Colonic mucosa (tissue), 4 donors: ENCODE data around the gene DAPK1. TPM values are rescaled to one million over a fixed set of nuclear protein-coding genes. Genes with fewer than 3 reads are reported as not detected.

ENCODE experiments used
- DNase-seq: peaks from one replicate; pipeline ENCODE4 v3.0.0-alpha.2; 2020
- H3K27ac ChIP-seq: fragments of 200-600 bp; one replicate; pipeline ENCODE4 v1.8.0; 2021
- H3K27me3 ChIP-seq: fragments of 200-600 bp; one replicate; pipeline ENCODE4 v1.8.0; 2021
- H3K36me3 ChIP-seq: fragments of 200-600 bp; one replicate; pipeline ENCODE4 v1.8.0; 2021
- H3K4me1 ChIP-seq: fragments of 200-600 bp; one replicate; pipeline ENCODE4 v1.8.0; 2021; ENCODE audit warnings: mild to moderate bottlenecking
- H3K4me3 ChIP-seq: fragments of 200-600 bp; one replicate; pipeline ENCODE4 v1.8.0; 2021
- H3K9ac ChIP-seq, 2 donors: one replicate each; pipeline ENCODE4 v1.7.0; 2013; ENCODE audit warnings: control low read depth in 2 of 2, low read depth in 2 of 2, low read length in 2 of 2
- H3K9me3 ChIP-seq: fragments of 200-600 bp; one replicate; pipeline ENCODE4 v1.8.0; 2021
- intact Hi-C: fragments of 100-400 bp; cut with DNase I; formaldehyde crosslinking; loops from one replicate; pipeline ENCODE4 v1.14.1; 2022
- total RNA-seq, 2 donors: library from RNA; stranded (reverse); fragmentation: NEBNext Ultra II Directional in 1 of 2; extraction: Animal tissue kit (Norgen Biotek cat#: 25700) in 1 of 2; gene quantifications; one replicate each; pipeline ENCODE4 v1.2.1, GENCODE V29; 2021
- TF ChIP-seq, protein P1 (sequence below): fragments of 200-600 bp; IDR thresholded peaks from one replicate; pipeline ENCODE4 v1.8.0; 2022; ENCODE audit warnings: antibody characterized with exemption, mild to moderate bottlenecking
- donor health status: healthy.
- donor health status: DM: no; HTN: no; CAD: no.
- donor health status: DM: no; HTN: no; CAD: no.

Gene DAPK1
- total RNA-seq, 2 donors from 2014 or later, result 7.9 to 17.5 TPM

GRCh38 chr9:87674565-87675299 lies 177.1 kb downstream of the DAPK1 start:
- Histone ChIP-seq H3K27me3 (no peaks in the 10 kb centered on the region), H3K9me3 (no peaks in the 10 kb centered on the region), H3K9ac (no peak overlapping the region), H3K4me3 (no peak overlapping the region), H3K27ac (no peak overlapping the region), H3K4me1 (no peaks in the 10 kb centered on the region), H3K36me3 (no peaks in the 10 kb centered on the region)
- TF ChIP-seq, protein P1, sequence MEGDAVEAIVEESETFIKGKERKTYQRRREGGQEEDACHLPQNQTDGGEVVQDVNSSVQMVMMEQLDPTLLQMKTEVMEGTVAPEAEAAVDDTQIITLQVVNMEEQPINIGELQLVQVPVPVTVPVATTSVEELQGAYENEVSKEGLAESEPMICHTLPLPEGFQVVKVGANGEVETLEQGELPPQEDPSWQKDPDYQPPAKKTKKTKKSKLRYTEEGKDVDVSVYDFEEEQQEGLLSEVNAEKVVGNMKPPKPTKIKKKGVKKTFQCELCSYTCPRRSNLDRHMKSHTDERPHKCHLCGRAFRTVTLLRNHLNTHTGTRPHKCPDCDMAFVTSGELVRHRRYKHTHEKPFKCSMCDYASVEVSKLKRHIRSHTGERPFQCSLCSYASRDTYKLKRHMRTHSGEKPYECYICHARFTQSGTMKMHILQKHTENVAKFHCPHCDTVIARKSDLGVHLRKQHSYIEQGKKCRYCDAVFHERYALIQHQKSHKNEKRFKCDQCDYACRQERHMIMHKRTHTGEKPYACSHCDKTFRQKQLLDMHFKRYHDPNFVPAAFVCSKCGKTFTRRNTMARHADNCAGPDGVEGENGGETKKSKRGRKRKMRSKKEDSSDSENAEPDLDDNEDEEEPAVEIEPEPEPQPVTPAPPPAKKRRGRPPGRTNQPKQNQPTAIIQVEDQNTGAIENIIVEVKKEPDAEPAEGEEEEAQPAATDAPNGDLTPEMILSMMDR, result no peak
- DNase-seq, result no peak
- intact Hi-C loops, result loop anchor here (5.0 kb wide), 2 partner anchors 138 to 1328 kb away; no protein-coding TSS in a partner anchor

DNA sequence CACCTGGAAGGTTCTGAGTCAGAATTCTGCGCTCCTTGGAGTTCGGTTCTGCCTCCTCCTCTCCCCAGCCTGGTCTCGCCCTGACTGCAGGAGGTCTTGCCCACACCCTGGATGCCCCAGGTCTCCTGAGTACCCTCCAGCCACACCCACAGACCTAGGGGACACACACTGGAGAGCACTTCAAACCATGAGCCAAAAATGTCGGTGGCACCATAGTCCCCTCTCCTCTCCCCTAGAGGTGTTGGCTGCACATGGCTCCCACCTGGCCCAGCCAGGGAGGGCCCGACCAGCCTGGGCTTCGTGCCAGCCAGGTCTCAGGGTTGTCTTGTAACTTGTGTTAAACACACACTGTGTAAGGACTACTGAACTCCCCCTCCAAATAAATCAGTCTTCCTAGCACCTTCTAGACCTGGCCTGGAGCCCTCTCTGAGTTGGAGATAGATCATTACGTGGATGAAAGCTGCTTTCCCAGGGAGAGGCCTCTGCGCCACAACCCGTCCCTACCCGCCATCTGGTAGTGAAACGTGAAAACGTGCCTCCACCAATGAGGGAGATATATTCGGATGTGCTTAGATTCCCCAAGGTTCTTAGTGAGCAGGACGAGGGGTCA lies 178.3 kb downstream of the DAPK1 start:
- Histone ChIP-seq H3K4me1 (no peaks in the 10 kb centered on the region), H3K36me3 (no peaks in the 10 kb centered on the region), H3K27ac (no peak overlapping the region), H3K27me3 (no peaks in the 10 kb centered on the region), H3K9me3 (no peaks in the 10 kb centered on the region), H3K4me3 (no peak overlapping the region), H3K9ac (no peak overlapping the region)
- TF ChIP-seq, protein P1, result no peak
- no peak for DNase-seq
- intact Hi-C loops, result loop anchor here (5.0 kb wide), 2 partner anchors 136 to 1326 kb away; no protein-coding TSS in a partner anchor

DNA sequence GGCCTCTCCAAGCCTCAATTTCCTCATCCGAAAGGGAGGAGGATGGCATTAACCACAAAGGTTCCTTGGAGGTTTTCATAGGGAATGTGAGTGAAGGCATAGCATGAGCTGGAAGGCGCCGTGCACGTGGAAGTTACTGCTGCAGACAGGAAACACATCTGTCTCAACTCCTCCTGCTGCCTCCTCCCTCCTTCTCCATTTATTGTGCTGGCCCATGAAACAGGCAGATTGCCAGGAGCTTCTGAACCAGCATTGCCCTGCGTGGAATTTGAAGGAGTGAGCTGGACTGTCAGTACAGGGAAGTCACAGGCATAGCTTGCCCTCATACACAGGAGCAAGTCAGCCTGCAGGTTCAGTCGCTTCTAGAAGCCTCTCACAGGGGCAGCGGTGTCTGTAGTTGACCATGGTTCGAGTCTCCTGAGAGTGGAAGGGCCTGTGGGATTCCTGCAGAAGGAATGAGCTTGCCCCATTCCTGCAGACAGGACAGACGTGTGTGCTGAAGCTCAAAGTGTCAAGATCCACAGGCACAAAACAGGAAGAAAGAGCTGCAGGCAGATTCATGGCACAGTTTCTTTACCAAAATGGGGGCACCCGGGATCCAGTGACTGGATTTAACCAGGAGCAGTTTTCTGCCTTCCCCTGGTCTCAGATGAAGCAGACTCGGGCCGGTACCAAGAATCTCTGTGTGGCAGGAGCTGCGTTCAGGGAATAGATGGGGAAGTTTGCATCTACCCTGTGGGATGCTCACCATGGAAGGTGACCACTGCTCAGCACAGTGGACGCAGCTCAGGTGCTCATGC lies 179.5 kb downstream of the DAPK1 start:
- no peak overlapping the region for H3K27ac ChIP-seq
- TF ChIP-seq, protein P1, result no peak
- no peak for DNase-seq

DNA sequence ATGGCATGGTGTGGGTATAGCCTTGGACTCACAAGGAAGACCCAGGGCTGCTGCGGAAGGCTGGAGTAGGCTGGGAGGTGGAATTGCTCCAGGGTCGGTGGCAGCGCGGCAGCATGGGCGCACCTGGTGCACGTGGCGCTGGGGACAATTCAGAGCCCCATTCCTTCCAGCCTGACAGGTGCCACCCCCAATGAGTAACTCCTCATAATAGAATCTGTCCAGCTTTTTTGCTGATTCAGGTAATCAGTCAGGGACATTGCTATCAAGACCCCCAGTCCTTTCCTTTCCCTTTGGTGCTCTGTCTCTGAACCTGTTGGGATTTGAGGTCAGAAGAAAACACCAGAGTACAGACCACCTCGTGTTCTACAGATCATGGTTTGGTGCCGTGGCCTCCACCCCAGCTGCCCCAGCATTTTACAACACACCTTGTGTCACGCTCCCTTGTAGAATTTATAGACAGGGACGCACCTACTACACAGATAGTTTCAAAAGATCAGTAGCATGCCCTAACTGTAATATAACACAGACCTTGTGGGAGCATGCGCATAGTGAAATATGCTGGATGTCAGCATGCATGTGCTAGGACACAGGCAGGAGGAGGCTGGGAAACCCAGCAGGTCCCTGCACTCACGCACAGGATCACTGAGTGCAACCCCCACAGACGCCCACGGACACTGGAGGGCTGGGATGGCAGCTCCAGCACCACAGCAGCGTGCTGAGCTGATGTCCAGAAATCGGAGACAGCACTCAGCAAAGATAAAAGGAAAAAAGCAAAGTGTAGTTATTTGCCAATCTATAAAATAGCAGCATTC lies 180.3 kb downstream of the DAPK1 start:
- Histone ChIP-seq H3K27me3 (no peaks in the 10 kb centered on the region), H3K4me3 (no peak overlapping the region), H3K27ac (no peak overlapping the region), H3K9me3 (no peaks in the 10 kb centered on the region), H3K4me1 (no peaks in the 10 kb centered on the region), H3K36me3 (no peaks in the 10 kb centered on the region), H3K9ac (no peak overlapping the region)
- intact Hi-C loops, result loop anchor here (5.0 kb wide), 2 partner anchors 134 to 1324 kb away; no protein-coding TSS in a partner anchor
- DNase-seq, result no peak
- TF ChIP-seq, protein P1, result no peak

More for the DNA sequence above, 179.5 kb downstream of the DAPK1 start:
- H3K27me3 ChIP-seq, result no peaks in the 10 kb centered on the region
- intact Hi-C loops, result loop anchor here (5.0 kb wide), 2 partner anchors 135 to 1325 kb away; no protein-coding TSS in a partner anchor
- no peaks in the 10 kb centered on the region for H3K9me3 ChIP-seq
- no peak overlapping the region for H3K9ac ChIP-seq
- H3K36me3 ChIP-seq, result no peaks in the 10 kb centered on the region
- no peak overlapping the region for H3K4me3 ChIP-seq
- no peaks in the 10 kb centered on the region for H3K4me1 ChIP-seq
